ENCODE results near the gene NRDE2. TPM values are rescaled to one million over a fixed set of nuclear protein-coding genes. Genes with fewer than 3 reads are reported as not detected.

The NRDE2 gene
- total RNA-seq, 2 experiments from 2014 or later, result 18.9 to 24.8 TPM

DNA sequence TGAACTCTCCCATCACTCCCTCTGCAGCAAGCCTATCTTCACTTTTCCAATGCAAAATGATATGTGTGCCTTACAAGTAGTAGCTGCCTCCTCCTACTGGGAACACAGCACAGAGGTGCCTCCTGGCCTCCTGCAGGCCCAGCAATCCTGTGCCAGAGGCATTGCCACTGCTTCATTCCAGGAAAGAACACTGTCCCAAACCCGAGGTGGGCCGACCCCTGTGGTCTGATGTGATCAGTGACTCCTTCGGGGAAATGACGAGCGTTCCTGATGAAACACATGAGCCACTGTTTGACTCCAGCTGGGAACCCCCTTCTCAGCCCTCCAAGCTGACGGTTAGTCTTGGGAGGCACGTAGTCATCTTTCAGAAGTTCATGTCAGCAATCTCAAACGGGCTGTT, 55.9 kb downstream of the NRDE2 start:
- ChIA-PET POLR2A (interaction anchor here (0.6 to 2.5 kb wide), 5 partner anchors 10 to 483 kb away, joined by 3 to 10 read pairs (median 3); partner anchors contain the start of gene PSMC1), CTCF (interaction anchor here (0.6 to 1.2 kb wide), 3 partner anchors 17 to 124 kb away, joined by 3 to 4 read pairs (median 3); no protein-coding TSS in a partner anchor)
- peak; percentile 71 for DNase-seq
- Mint-ChIP-seq H3K27me3 (no peaks in the 10 kb centered on the region), H3K4me1 (ENCODE audit: low read depth) (peaks cover 22% of the 10 kb centered on the region), H3K9me3 (no peaks in the 10 kb centered on the region), H3K4me3 (no peak overlapping the region), H3K36me3 (peaks cover 20% of the 10 kb centered on the region), H3K27ac (peak overlapping the region; percentile 95)
- intact Hi-C loops (cut with micrococcal nuclease), result loop anchor here (1.0 kb wide), 1 partner anchor 55 kb away; the partner anchor contains the start of gene NRDE2

DNA sequence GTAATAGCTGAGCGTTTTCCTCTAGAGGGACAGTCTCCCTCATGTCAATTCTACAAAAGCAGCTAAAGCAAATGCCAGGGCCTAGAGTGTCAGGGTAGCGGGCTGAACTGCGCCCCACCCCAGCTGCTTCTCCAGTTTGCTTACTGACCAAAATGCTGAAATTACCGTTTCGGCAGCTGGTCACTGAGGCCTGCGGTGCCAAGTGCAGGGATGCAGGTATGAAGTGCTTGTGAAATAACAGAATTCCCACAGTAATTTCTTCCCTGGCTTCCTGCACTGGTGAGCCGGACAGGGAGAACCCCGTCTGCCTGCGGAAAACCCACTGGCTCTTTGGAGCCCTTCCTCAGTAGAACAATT, 56.3 kb downstream of the NRDE2 start:
- H3K9me3 Mint-ChIP-seq, result no peaks in the 10 kb centered on the region
- ChIA-PET CTCF (interaction anchor here (0.6 to 0.8 kb wide), 2 partner anchors 17 to 21 kb away, joined by 3 read pairs; no protein-coding TSS in a partner anchor), POLR2A (interaction anchor here (0.6 to 2.5 kb wide), 5 partner anchors 9 to 483 kb away, joined by 3 to 10 read pairs (median 3); partner anchors contain the start of gene PSMC1)
- no peaks in the 10 kb centered on the region for H3K27me3 Mint-ChIP-seq
- intact Hi-C loops (cut with micrococcal nuclease), result loop anchor here (1.0 kb wide), 1 partner anchor 56 kb away; the partner anchor contains the start of gene NRDE2
- H3K4me3 Mint-ChIP-seq, result peak overlapping the region; percentile 18
- peak; percentile 22 for DNase-seq
- peak overlapping the region; percentile 95 for H3K27ac Mint-ChIP-seq
- H3K4me1 Mint-ChIP-seq (ENCODE audit: low read depth), result peaks cover 22% of the 10 kb centered on the region
- H3K36me3 Mint-ChIP-seq, result peaks cover 20% of the 10 kb centered on the region

DNA sequence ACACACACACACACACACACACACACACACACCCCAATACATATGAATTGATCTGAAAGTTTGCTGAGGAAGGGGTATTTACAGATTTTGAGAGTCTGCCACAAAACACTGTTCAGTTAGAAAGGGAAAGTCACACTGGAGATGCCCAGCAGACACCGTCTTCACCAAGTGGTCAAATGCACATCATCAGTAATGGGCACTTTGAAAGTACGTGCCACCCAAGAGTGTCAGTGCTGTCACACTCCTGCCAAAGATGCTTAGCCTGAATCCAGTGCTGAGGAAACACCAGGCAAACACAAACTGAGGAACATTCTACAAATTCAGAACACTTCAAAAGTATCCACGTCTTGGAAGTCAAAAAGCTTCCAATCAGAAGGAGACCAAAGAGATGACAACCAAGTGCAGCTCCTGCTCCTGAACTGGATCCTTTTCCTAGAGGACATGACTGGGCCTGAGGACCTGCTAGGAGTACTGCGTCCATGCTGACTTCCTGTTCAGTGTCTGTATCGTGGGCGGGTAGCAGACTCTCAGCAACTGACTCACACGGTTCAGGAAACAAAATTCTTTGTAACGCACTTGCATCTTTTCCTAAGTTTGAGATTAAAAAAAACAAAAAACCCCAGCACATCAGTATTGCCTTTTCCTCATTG, 56.8 kb downstream of the NRDE2 start:
- peak; percentile 65 for DNase-seq
- CTCF ChIA-PET, result interaction anchor here (0.6 to 0.8 kb wide), 2 partner anchors 16 to 21 kb away, joined by 3 read pairs; no protein-coding TSS in a partner anchor
- Mint-ChIP-seq H3K4me1 (ENCODE audit: low read depth) (peaks cover 22% of the 10 kb centered on the region), H3K27me3 (no peaks in the 10 kb centered on the region), H3K27ac (peak overlapping the region; percentile 95), H3K36me3 (peaks cover 25% of the 10 kb centered on the region), H3K4me3 (peak overlapping the region; percentile 18), H3K9me3 (no peaks in the 10 kb centered on the region)
- POLR2A ChIA-PET, result interaction anchor here (0.6 to 2.5 kb wide), 5 partner anchors 9 to 483 kb away, joined by 3 to 10 read pairs (median 3); partner anchors contain the start of gene PSMC1
- intact Hi-C loops (cut with micrococcal nuclease), result loop anchor here (1.0 kb wide), 1 partner anchor 56 kb away; the partner anchor contains the start of gene NRDE2

DNA sequence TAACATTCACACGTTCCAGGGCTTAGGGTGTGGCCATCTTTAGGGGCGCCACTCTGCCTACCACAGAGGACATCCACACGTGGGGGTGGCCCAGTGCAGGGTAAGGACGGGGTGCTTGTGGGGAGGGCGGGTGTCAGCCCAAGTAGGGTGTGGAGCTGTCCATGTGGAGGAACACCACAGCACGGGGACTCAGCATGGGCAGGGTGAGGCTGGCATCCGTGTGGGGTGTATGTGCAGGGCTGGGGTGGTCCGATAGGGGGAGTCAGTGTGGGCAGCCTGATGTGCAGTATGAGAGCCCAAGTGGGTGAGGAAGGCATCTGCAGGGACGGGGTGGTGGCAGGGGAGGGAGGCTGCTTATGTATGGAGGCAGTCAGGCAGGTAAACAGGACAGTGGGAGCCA, 57.7 kb downstream of the NRDE2 start:
- ChIA-PET POLR2A (no interaction called here), CTCF (no interaction called here)
- Mint-ChIP-seq H3K4me3 (no peak overlapping the region), H3K9me3 (no peaks in the 10 kb centered on the region), H3K36me3 (peaks cover 32% of the 10 kb centered on the region), H3K27ac (peak overlapping the region; percentile 74), H3K4me1 (ENCODE audit: low read depth) (peaks cover 22% of the 10 kb centered on the region), H3K27me3 (no peaks in the 10 kb centered on the region)
- intact Hi-C loops (cut with micrococcal nuclease), result no loop called here
- no peak for DNase-seq

DNA sequence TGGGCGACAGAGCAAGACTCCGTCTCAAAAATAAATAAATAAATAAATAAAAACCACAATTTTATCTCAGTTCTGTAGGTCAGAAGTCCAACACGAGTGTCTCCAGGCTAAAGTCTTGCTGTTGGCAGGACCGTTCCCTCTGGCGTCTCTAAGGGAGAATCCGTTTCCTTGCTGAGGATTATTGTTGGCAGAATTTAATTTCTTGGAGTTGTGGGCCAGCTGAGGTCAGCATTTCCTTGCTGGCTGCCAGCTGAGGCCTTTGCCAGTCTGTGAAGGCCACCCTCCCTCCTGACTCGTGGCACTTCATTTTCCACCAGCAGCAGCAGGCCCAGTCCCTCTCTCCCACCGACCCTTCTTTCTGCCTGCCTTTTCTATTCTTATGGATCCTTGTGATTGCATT, 58.2 kb downstream of the NRDE2 start:
- no peaks in the 10 kb centered on the region for H3K27me3 Mint-ChIP-seq
- peaks cover 35% of the 10 kb centered on the region for H3K36me3 Mint-ChIP-seq
- H3K9me3 Mint-ChIP-seq, result no peaks in the 10 kb centered on the region
- no peak overlapping the region for H3K4me3 Mint-ChIP-seq
- intact Hi-C loops (cut with micrococcal nuclease), result no loop called here
- peaks cover 22% of the 10 kb centered on the region for H3K4me1 Mint-ChIP-seq (ENCODE audit: low read depth)
- DNase-seq, result no peak
- H3K27ac Mint-ChIP-seq, result peak overlapping the region; percentile 74
- POLR2A ChIA-PET, result no interaction called here
- CTCF ChIA-PET, result no interaction called here

DNA sequence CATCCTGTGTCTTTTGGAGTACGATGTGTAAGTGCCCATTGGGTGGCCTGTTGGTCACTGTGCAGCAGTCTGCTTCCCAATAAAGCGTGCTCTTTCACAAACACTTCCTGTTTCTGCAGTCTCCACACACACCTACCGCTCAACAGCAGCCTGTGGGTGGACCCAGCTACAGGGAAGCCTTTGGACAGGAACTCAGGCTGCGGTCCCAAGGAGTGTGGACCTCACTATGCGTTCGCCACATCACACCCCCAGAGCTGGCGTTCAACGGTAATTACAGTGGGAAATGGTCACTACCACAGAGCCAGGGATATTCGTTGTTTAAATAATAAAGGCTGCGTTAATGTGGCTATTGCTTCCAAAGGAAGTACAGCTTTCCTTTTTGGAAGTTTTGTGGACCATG, 59.2 kb downstream of the NRDE2 start:
- no peaks in the 10 kb centered on the region for H3K9me3 Mint-ChIP-seq
- ChIA-PET POLR2A (no interaction called here), CTCF (interaction anchor here (0.5 to 0.6 kb wide), 2 partner anchors 302 to 751 kb away, joined by 3 read pairs; no protein-coding TSS in a partner anchor)
- no peak overlapping the region for H3K4me3 Mint-ChIP-seq
- DNase-seq, result no peak
- peaks cover 22% of the 10 kb centered on the region for H3K4me1 Mint-ChIP-seq (ENCODE audit: low read depth)
- H3K36me3 Mint-ChIP-seq, result peaks cover 38% of the 10 kb centered on the region
- no peak overlapping the region for H3K27ac Mint-ChIP-seq
- no peaks in the 10 kb centered on the region for H3K27me3 Mint-ChIP-seq
- intact Hi-C loops (cut with micrococcal nuclease), result no loop called here

DNA sequence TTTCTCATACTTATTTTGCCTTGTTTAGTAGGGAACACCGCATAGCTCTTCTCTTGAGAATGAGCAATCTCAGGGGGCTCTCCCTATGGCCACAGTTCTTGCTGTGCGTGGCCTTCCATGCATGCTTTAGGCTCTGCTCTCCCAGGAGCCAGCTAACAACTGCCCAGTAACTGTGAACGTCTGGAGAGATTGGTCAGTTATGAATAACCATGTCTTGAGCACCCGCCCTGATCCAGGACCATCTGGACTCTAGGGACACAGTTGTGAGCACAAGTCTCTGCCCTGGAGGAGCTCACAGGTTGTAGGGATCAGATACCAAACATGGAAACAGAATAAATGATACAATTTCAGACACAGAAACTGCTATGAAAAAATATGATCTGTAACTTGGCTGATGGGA, 63.3 kb downstream of the NRDE2 start:
- Mint-ChIP-seq H3K36me3 (peaks cover 49% of the 10 kb centered on the region), H3K4me1 (ENCODE audit: low read depth) (peaks cover 8% of the 10 kb centered on the region), H3K4me3 (no peak overlapping the region), H3K9me3 (no peaks in the 10 kb centered on the region), H3K27me3 (no peaks in the 10 kb centered on the region), H3K27ac (peak overlapping the region; percentile 11)
- intact Hi-C loops (cut with micrococcal nuclease), result no loop called here
- ChIA-PET CTCF (no interaction called here), POLR2A (interaction anchor here (0.7 kb wide), 1 partner anchor 12 kb away, joined by 3 read pairs; the partner anchor contains the start of gene PSMC1)
- no peak for DNase-seq

DNA sequence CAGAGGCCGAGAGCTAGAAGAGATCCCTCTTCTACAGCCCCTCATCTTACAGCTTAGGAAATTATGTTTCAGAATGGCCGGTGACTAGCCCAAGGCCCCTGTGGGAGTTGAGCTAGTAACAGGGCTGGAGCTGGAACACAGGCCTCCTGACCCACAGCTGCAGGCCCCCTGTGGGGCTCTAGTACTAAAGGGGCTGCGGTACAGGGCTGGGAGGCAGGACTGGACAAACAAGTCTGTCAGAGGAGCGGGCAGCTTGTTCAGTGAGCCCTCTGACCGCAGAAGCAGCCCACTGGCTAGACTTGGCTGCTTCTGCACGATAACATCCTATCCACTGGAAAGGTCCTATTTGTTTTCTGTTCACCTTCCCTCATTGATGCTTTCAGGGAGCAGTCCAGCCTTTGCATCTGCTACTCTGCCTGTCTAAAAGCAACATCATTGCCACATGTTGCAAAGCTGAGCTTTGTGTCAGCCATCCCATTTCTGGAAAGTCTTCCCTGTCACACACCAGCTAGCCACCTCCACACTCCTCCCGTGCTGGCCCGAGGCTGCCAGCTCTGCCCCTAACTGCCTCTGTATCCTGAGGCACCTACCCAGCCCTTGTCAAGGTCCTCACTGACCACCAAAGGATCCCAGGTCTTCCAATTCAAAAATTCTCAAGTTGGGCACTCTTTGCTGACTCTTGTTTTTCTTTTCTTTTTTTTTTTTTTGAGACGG, 65.1 kb downstream of the NRDE2 start:
- Mint-ChIP-seq H3K36me3 (peaks cover 47% of the 10 kb centered on the region), H3K4me3 (no peak overlapping the region), H3K27me3 (no peaks in the 10 kb centered on the region), H3K9me3 (no peaks in the 10 kb centered on the region), H3K27ac (peak overlapping the region; percentile 38), H3K4me1 (ENCODE audit: low read depth) (peaks cover 8% of the 10 kb centered on the region)
- ChIA-PET CTCF (interaction anchor here (0.7 to 1.1 kb wide), 2 partner anchors 30 to 430 kb away, joined by 4 read pairs; no protein-coding TSS in a partner anchor), POLR2A (interaction anchor here (0.8 to 1.7 kb wide), 4 partner anchors 9 to 117 kb away, joined by 3 to 6 read pairs (median 4); partner anchors contain the start of gene PSMC1)
- intact Hi-C loops (cut with micrococcal nuclease), result no loop called here
- DNase-seq, result no peak

DNA sequence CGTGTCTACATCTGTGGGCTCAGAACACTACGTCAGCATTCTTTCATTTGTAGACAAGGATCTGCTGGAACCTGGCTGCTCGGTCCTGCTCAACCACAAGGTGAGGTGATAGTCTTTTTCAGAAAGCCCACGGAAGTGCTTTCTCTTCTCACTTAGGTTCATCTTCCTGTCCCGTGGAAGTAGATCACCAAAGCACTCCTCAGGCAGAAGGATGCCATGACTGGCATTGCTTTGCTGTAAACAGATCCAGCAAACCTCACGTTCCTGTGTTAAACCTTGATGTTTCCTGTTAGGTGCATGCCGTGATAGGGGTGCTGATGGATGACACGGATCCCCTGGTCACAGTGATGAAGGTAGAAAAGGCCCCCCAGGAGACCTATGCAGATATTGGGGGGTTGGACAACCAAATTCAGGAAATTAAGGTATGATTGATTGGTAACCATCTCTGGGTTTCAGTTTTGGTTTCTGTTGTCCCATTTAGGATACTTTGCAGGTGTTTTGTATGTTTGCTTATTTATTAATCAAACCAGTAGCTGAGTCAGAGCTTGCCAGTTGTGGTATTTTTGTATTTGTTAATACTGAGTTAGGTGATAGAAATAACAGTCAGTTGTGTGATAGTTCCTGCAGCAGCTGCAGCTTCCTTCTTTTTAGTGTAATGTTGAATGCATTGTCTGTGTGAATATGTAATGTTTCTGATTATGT, 67.8 kb downstream of the NRDE2 start:
- H3K36me3 Mint-ChIP-seq, result peaks cover 39% of the 10 kb centered on the region
- no peak overlapping the region for H3K4me3 Mint-ChIP-seq
- peaks cover 11% of the 10 kb centered on the region for H3K4me1 Mint-ChIP-seq (ENCODE audit: low read depth)
- DNase-seq, result no peak
- H3K27ac Mint-ChIP-seq, result peak overlapping the region; percentile 57
- intact Hi-C loops (cut with micrococcal nuclease), result no loop called here
- no peaks in the 10 kb centered on the region for H3K9me3 Mint-ChIP-seq
- no peaks in the 10 kb centered on the region for H3K27me3 Mint-ChIP-seq
- ChIA-PET POLR2A (no interaction called here), CTCF (no interaction called here)

DNA sequence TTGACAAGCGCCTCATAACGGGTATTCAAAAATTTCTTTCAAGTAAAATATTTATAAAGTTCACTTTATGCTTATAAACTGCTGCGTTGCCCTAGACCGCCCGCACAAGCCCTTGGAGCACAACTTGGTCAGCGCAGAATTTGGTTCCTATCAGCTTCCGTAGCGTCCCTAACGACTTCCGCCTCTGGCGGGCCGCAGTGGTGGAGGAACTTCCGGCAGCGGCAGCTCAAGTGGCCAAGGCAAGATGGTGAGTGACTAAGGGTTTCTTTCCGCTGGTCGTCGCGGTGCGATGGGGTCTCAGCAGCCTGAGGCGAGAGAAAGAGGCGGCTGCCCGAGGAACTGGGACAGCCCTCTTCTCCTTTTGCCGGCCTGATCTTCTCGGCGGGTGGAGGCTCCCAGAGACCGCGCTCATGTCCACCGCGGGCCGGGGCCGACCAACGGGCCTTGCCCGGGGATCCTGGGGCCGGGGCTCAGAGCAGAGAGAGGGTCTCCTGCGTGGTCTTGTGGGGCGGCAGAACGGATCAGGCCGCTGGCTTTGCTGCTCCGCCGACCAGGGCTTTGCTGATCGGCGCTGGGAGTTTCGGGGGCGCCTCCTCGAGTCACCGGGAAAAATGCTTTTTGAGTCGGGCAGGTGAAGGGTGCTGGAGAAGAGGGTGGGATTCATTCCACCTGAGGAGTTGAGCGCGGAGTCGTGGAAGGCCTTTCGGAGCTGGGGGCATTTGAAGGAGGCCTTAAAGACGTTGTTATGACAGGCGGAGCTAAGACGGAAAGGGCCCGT, 75.2 kb downstream of the NRDE2 start, which contains the start of gene PSMC1:
Gene PSMC1, plus strand, starts transcription at position 200 of the 778 bp plus-strand sequence. Its CDS starts 45 bp downstream, at position 245.
- Mint-ChIP-seq H3K4me1 (ENCODE audit: low read depth) (peaks cover 26% of the 10 kb centered on the region), H3K4me3 (peak within 1 kb of the TSS; percentile 98), H3K9me3 (no peaks in the 10 kb centered on the region), H3K36me3 (peaks cover 27% of the 10 kb centered on the region), H3K27ac (peak within 1 kb of the TSS; percentile 94), H3K27me3 (peaks cover 5% of the 10 kb centered on the region)
- POLR2A ChIA-PET, result interaction anchor here (0.6 to 2.4 kb wide), 9 partner anchors 10 to 554 kb away, joined by 3 to 11 read pairs (median 4); partner anchors contain the start of gene TDP1
- intact Hi-C loops (cut with micrococcal nuclease), result loop anchor here (1.0 to 5.0 kb wide), 4 partner anchors 75 to 501 kb away; partner anchors contain the start of genes NRDE2 and TDP1
- CTCF ChIA-PET, result interaction anchor here (0.9 to 1.1 kb wide), 4 partner anchors 197 to 317 kb away, joined by 3 read pairs; partner anchors contain the start of gene EFCAB11
- DNase-seq, result peak; percentile 95

DNA sequence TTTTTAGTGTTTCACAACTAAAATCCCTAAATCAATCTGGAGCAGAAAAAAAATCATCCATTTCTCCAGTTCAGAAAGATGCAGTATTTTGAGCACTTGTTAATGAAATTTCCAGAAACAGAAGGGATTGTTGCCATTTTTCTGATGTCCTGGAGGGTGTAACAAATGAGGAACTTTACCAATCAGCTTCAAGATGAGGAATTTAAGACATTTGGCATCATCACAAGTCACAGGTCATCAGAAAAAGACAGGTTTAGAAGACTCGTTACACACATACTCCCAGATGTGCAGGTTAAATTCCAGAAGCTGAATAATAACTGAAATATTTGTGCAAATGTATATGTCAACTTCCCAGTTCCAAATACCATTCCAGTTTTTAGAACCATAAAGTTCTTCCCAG, 75.9 kb downstream of the NRDE2 start:
- peaks cover 21% of the 10 kb centered on the region for H3K36me3 Mint-ChIP-seq
- intact Hi-C loops (cut with micrococcal nuclease), result loop anchor here (1.0 to 5.0 kb wide), 4 partner anchors 75 to 501 kb away; partner anchors contain the start of genes NRDE2 and TDP1
- H3K9me3 Mint-ChIP-seq, result no peaks in the 10 kb centered on the region
- peak overlapping the region; percentile 62 for H3K4me3 Mint-ChIP-seq
- ChIA-PET CTCF (interaction anchor here (1.0 to 1.1 kb wide), 2 partner anchors 196 to 316 kb away, joined by 3 read pairs; no protein-coding TSS in a partner anchor), POLR2A (interaction anchor here (0.6 to 2.4 kb wide), 8 partner anchors 11 to 553 kb away, joined by 3 to 11 read pairs (median 5); partner anchors contain the start of gene TDP1)
- peak overlapping the region; percentile 20 for H3K27ac Mint-ChIP-seq
- DNase-seq, result no peak
- peaks cover 5% of the 10 kb centered on the region for H3K27me3 Mint-ChIP-seq
- H3K4me1 Mint-ChIP-seq (ENCODE audit: low read depth), result peaks cover 26% of the 10 kb centered on the region

Measured in activated CD4-positive, alpha-beta memory T cell treated with anti-CD3 and anti-CD28 coated beads for 36 hours (primary cell).